ENCODE measurements around the gene ART4. TPM values are rescaled to one million over a fixed set of nuclear protein-coding genes. Genes with fewer than 3 reads are reported as not detected.

Gene ART4
- total RNA-seq, 1 experiment from 2014 or later, result 0.57 TPM

- H3K9me3 Mint-ChIP-seq (ENCODE audit: unreplicated experiment), result no peaks in the 10 kb centered on the region
- Histone ChIP-seq H3K4me1 (no peaks in the 10 kb centered on the region), H3K4me3 (ENCODE audit: low read depth, low read length) (no peak overlapping the region), H3K27me3 (replicated peaks; ENCODE audit: control insufficient read depth, insufficient read depth, low read length) (no peaks in the 10 kb centered on the region), H3K36me3 (ENCODE audit: control insufficient read depth, insufficient read depth, low read length) (no peaks in the 10 kb centered on the region), H3K9me3 (no peaks in the 10 kb centered on the region)
- intact Hi-C loops (cut with micrococcal nuclease; ENCODE audit: unreplicated experiment), result loop anchor here (1.0 to 2.0 kb wide), 6 partner anchors 34 to 458 kb away; no protein-coding TSS in a partner anchor
- no peaks in the 10 kb centered on the region for H3K36me3 Mint-ChIP-seq (ENCODE audit: insufficient read depth, unreplicated experiment)
- H3K4me1 Mint-ChIP-seq (ENCODE audit: low read depth, unreplicated experiment), result no peaks in the 10 kb centered on the region
- H3K27me3 Mint-ChIP-seq (ENCODE audit: insufficient read depth, unreplicated experiment), result peaks cover 7% of the 10 kb centered on the region
- POLR2A ChIA-PET, result no interaction called here
- CTCF ChIA-PET, result interaction anchor here (0.6 to 2.4 kb wide), 7 partner anchors 18 to 713 kb away, joined by 3 to 38 read pairs (median 5); no protein-coding TSS in a partner anchor
- peak; percentile 65 to 85 for TF ChIP-seq CTCF (IDR thresholded peaks at IDR 0.05; ENCODE audit: insufficient read depth in 1 of 2, low read depth in 1 of 2, low read length in 1 of 2, severe bottlenecking in 1 of 2, unreplicated experiment in 1 of 2)
- no peak overlapping the region for H3K27ac Mint-ChIP-seq (ENCODE audit: unreplicated experiment)
- DNase-seq, result peak; percentile 63 to 70
- H3K4me3 Mint-ChIP-seq (ENCODE audit: unreplicated experiment), result no peak overlapping the region
- no TSS peak for BruUV-seq (replicated peaks)
Observed at GRCh38 chr12:14810953-14811483, 32.3 kb downstream of the ART4 start.

GRCh38 chr12:14810167-14810952 lies 33.0 kb downstream of the ART4 start:
- intact Hi-C loops (cut with micrococcal nuclease; ENCODE audit: unreplicated experiment), result loop anchor here (2.0 kb wide), 2 partner anchors 82 to 176 kb away; no protein-coding TSS in a partner anchor
- CTCF ChIA-PET, result interaction anchor here (0.6 to 2.4 kb wide), 6 partner anchors 35 to 713 kb away, joined by 4 to 38 read pairs (median 6); no protein-coding TSS in a partner anchor
- no TSS peak for BruUV-seq (replicated peaks)
- H3K4me1 ChIP-seq, result no peaks in the 10 kb centered on the region; the same call in 1 of the 2 replicates
- no peaks in the 10 kb centered on the region for H3K9me3 ChIP-seq
- Mint-ChIP-seq H3K36me3 (ENCODE audit: insufficient read depth, unreplicated experiment) (no peaks in the 10 kb centered on the region), H3K4me1 (ENCODE audit: low read depth, unreplicated experiment) (no peaks in the 10 kb centered on the region), H3K4me3 (ENCODE audit: unreplicated experiment) (no peak overlapping the region), H3K27ac (ENCODE audit: unreplicated experiment) (no peak overlapping the region), H3K27me3 (ENCODE audit: insufficient read depth, unreplicated experiment) (peaks cover 7% of the 10 kb centered on the region), H3K9me3 (ENCODE audit: unreplicated experiment) (no peaks in the 10 kb centered on the region)
- no peak overlapping the region for H3K4me3 ChIP-seq (ENCODE audit: low read depth, low read length)
- POLR2A ChIA-PET, result no interaction called here
- no peak for DNase-seq
- no peaks in the 10 kb centered on the region for H3K27me3 ChIP-seq (replicated peaks; ENCODE audit: control insufficient read depth, insufficient read depth, low read length)
- H3K36me3 ChIP-seq (ENCODE audit: control insufficient read depth, insufficient read depth, low read length), result no peaks in the 10 kb centered on the region
- no peak for TF ChIP-seq CTCF (IDR thresholded peaks at IDR 0.05; ENCODE audit: insufficient read depth in 1 of 2, low read depth in 1 of 2, low read length in 1 of 2, severe bottlenecking in 1 of 2, unreplicated experiment in 1 of 2)

GRCh38 chr12:14803830-14804160 lies 39.5 kb downstream of the ART4 start:
- no peak for DNase-seq
- intact Hi-C loops (cut with micrococcal nuclease; ENCODE audit: unreplicated experiment), result loop anchor here (1.0 to 5.0 kb wide), 4 partner anchors 32 to 1079 kb away; partner anchors contain the start of genes ART4 and STRAP
- CTCF ChIA-PET, result interaction anchor here (0.6 to 1.6 kb wide), 4 partner anchors 10 to 192 kb away, joined by 3 to 16 read pairs (median 4); a partner anchor contains a TSS

More at GRCh38 chr12:14803830-14804160, 39.5 kb downstream of the ART4 start:
- H3K9me3 ChIP-seq, result no peaks in the 10 kb centered on the region
- POLR2A ChIA-PET, result interaction anchor here (1.0 to 2.6 kb wide), 3 partner anchors 29 to 1107 kb away, joined by 6 to 42 read pairs (median 24); partner anchors contain the start of gene DERA
- TSS peak; percentile 81 for BruUV-seq (replicated peaks)
- Mint-ChIP-seq H3K27ac (ENCODE audit: unreplicated experiment) (no peak overlapping the region), H3K9me3 (ENCODE audit: unreplicated experiment) (no peaks in the 10 kb centered on the region), H3K27me3 (ENCODE audit: insufficient read depth, unreplicated experiment) (no peaks in the 10 kb centered on the region), H3K4me1 (ENCODE audit: low read depth, unreplicated experiment) (peaks cover 16% of the 10 kb centered on the region), H3K36me3 (ENCODE audit: insufficient read depth, unreplicated experiment) (peaks cover 26% of the 10 kb centered on the region), H3K4me3 (ENCODE audit: unreplicated experiment) (no peak overlapping the region)
- H3K4me3 ChIP-seq (ENCODE audit: low read depth, low read length), result peak overlapping the region; percentile 47
- H3K36me3 ChIP-seq (ENCODE audit: control insufficient read depth, insufficient read depth, low read length), result peaks cover 3% of the 10 kb centered on the region; the same call in 1 of the 2 replicates
- TF ChIP-seq CTCF (IDR thresholded peaks at IDR 0.05; ENCODE audit: insufficient read depth in 1 of 2, low read depth in 1 of 2, low read length in 1 of 2, severe bottlenecking in 1 of 2, unreplicated experiment in 1 of 2), result no peak
- H3K4me1 ChIP-seq, result peaks cover 12% of the 10 kb centered on the region; the same call in 1 of the 2 replicates
- H3K27me3 ChIP-seq (replicated peaks; ENCODE audit: control insufficient read depth, insufficient read depth, low read length), result no peaks in the 10 kb centered on the region

All from Caco-2 (cell line).